ENCODE results near the gene LAMP2.
A peak's percentile ranks its signal among the peaks of the same experiment; 100 is the strongest.

GRCh38 chrX:120402369-120402768 lies 66.7 kb downstream of the LAMP2 start:
- no peak for TF ChIP-seq CTCF (IDR thresholded peaks at IDR 0.05 in 4 of 5, conservative IDR thresholded peaks at IDR 0.05 in 1 of 5)
- TF ChIP-seq POLR2A (IDR thresholded peaks at IDR 0.05) = peak in 1 of 2 donors; percentile 29
